SKM-1 treated with dmso at 0.1 percent for 144 hours (cell line): ENCODE data around the gene EIF4G2.

Experiments used
- DNase-seq: peaks from one replicate; lab custom pipeline; 2025; ENCODE audit not compliant: unreplicated experiment; lab: John Stamatoyannopoulos, UW

Gene EIF4G2

DNA sequence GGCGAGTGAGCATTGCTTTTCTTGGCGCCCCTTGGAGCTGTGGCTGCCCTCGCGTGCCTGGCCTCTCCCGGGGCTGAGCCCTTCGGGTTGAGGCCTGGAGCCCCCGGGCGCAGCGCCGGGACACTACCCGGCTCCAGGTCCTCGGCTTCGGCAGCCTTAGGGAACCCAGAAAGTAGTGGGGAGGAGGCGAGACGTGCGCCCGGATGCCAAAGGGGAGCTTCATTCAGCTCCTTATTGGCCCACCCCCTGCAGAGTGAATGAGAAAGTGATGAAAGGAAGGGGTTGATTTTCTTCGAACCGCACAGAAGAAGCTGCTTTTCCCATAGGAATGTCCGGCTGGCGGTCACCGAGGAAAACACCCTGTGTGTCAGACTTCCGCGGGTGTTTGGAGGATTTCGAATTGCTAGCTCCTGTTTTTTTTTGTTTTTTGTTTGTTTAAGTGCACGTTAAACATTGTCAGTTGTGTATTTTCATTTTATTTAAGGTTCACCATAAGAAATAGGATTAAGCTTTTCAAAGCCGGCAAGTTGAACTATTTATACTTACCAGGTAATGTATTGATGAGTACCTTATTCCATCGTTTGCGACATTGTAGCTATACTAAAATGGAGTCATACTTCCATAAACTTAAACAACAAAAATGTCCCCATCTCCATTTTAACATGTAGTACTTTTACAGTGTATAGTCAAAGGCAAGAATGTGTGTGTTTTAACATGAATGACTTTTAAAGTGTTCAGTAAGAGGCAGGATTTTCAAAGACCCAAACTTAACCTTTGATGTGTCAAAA is 841 bp upstream of the EIF4G2 start:
- peak; percentile 43 for DNase-seq

DNA sequence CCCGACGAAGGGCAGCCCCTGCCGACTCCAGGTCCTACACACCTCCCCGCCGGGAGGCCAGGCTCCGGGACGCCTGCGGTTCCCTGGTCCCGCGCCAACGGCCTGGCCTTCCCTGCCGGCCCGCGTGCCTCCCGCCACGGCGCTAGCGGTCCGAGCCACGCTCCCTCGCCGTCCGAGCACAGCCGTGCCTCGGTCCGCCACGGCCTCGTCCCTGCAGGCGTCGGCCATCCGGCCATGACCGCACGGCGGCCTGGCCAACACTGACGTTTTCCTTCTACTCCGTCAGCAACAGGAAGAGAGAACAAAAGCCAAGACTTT is 532 bp downstream of the EIF4G2 start:
- DNase-seq, result no peak

DNA sequence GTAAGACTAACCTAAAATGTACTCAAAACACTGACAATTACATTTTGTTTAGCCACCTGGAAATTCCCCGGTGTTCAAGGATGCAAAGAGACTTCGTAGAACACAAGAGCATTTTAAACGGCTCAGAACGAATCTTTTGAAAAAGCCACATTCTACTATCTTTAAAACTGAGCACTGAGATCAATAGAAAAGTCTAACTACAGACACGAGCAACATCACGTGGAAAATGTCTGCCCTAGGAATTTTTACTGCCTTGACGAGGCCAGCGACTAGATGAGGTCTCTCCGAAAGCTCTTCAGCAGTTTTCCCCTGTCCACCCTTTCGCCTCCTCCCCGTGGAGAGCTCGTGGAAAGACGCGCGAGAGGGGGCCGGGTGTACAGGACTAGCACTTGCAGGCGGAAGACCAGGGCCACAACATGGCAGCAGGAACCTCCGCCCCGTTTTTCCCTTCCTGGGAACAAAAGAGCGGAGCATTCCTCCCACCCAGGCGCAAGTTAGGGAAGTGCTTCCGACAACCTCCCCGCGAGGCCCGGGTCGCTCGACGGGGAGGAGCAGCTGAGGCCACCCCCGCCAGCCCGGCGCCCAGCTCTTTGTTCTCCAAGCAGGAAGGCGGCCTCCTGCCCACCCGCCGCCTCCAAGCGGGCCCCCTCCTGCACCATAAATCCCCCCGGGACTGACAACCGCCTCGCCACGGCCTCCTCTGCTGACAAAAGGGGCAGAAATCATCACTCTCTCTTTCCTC is 1.1 kb downstream of the EIF4G2 start:
- DNase-seq, result no peak

DNA sequence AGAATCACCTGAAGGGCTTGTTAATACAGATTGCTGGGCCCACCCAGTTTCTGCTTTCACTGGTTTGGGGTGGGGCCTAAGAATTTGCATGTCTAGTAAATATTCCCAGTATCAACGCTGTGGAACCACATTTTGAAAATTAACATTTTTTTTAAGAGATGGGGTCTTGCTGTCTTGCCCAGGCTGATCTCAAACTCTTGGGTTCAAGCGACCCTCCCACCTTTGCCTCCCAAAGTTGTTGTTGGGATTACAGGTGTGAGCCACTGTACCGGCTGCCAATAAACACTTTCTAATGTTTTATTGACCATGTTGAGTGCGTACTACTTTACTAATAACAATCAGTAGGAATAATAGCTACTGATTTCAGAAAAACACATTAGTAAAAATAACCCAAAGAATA is 2.5 kb downstream of the EIF4G2 start:
- DNase-seq, result no peak

DNA sequence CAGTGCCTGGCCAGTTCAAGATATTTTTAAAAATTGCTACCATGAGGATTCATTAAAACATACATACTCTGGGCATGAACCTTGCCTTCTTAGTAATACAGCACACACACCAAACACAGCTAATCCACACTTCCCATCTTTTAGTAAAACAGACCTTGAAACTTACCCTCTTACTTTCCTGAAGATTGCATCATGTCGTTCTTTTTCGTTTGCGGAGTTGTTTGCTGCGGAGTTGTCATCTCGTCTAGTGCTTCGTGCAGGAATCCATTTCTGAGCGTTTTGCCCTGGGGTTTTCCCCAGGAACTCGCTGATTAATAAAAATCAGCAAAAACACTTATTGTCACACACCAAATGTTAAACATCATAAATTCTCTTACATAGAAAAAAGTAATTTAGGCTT is 3.0 kb downstream of the EIF4G2 start:
- DNase-seq, result no peak

DNA sequence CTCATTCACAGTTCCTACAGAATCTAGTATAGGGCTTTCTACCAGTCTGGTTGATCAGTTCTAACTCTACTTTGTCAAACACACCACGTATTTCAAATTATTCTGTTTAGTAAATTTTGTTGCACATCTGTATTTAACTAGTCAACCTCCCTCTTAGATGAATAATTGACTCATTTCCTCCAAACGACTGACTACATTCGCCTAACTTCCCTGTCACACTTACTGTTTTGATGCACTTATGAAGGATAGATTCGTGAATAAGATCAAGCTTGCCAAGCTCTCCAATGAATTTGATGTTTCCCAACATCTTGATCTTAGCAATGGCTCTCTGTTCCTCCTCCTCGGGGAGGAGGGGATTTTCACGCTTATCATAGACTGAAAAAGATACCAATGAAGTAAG is 5.0 kb downstream of the EIF4G2 start:
- no peak for DNase-seq

DNA sequence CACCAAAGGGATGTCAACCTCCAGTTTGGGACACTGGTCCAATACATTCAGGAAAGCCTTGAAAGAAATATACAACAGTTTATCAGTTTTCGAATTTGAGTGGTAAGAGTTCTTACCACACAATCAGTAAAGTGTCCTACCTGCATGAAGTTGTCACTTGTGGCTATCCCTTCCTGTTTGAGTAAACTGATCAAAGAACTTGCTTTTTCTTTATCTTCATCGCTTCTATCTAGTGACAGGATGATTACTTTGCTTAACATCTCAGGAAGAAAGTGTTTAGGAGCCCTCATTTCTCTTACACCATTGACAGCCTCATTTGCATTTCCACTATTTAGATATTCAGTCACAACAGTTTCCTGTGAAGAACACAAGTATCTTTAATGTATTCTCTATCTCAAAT is 8.4 kb downstream of the EIF4G2 start:
- no peak for DNase-seq

DNA sequence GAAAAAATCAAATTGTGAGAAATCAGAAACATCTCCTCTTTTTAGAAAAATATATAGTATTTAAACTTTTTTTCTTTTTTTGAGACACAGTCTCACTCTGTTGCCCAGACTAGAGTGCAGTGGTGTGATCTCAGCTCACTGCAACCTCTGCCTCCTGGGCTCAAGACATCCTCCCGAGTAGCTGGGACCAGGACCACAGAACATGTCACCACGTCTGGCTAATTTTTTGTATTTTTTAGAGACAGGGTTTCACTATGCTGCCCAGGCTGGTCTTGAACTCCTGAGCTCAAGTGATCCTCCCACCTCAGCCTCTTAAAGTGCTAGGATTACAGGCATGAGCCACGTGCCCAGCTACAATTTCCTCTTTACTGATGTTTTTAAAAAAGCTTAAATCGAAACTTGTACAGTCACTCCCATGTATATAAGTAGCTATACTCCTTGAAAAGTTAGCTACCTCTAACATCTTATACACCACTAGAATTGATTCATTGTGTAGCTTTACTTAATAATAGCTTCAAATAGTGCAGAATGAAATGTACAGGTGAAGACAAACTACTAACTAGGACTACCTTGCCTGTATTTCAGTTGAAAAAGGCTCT is 10.3 kb downstream of the EIF4G2 start:
- no peak for DNase-seq

DNA sequence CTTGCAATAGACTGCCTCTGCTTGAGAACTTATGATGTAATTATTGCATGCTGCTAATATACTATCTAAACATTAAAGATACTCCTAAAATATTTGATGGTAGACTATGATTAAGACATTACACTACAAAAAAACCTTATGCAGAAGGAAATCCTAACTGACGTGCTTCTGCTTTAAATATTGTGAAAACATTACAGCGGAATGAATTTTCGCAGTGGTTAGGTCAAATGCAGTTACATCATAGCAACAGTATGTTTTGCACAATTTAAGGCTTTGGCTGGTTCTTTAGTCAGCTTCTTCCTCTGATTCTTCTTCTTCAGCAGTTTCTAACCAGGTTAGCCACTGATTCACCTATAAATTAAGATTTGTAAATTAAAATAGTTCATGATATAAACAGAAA is 11.2 kb downstream of the EIF4G2 start:
- DNase-seq, result peak; percentile 59

DNA sequence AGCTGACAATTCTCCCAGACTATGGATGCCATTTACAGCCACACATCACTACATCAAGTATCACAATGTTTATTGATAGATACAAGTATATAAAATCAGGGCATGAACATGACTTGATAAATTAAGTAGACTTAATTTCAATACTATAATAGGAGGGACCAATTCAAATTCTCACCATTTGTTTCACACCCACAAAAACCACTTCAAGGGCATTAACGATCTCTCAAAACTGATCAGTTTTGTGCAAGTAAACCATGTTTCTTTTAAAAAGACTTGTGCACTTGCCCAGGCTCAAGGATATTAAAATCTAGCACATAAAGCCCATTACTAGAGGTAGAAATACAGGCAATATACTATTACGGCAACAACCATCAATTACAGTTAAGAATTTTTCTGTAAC is 11.7 kb downstream of the EIF4G2 start:
- DNase-seq, result no peak

DNA sequence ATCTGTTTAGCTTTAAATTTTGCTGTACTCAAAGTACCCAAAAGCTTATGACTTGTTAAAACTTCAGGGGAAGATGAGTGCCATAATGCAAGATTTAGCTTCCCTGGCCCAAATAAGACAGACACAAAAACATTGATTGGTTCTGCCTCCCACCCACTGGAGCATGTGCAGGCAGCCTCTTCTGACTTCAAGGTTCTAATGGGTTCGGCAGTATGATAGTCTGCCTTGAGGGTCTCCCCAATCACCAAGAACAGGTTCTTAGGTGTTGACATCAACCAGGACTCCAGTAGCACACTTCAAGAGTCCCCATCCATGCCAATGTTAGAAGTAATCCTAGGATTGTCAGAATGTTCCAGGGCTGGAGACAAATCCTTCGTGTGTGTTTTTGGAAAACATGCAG is 12.5 kb downstream of the EIF4G2 start:
- DNase-seq, result no peak

DNA sequence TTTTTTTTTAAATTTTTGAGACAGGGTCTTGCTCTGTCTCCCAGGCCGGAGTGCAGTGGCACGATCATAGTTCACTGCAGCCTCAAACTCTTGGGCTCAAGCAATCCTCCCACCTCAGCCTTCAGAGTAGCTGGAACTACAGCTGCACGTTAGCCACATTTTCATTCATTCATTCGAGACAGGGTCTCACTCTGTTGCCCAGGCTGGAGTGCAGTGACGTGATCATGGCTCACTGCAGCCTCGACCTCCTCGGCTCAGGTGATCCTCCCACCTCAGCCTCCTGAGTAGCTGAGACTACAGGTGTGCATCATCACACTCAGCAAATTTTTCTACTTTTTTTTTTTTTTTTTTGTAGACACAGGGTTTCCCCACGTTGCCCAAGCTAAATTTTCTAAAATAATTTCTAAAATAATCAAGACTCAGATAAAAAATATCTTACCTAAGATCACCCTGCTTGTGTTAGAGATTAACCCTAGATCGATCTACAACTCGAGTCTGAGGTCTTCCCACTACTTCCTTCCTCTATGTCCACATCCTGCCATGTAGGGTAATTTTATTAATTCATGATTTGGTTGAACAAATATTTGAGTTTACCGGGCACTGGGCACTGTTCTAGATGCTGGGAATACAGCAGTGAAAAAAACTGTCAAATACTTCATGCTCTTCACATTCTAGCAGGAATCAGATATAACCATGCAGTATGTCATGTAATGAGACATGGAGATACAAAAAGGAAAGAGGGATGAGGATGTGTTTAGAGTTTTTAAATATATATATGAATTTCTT is 15.1 kb downstream of the EIF4G2 start:
- DNase-seq, result no peak

DNA sequence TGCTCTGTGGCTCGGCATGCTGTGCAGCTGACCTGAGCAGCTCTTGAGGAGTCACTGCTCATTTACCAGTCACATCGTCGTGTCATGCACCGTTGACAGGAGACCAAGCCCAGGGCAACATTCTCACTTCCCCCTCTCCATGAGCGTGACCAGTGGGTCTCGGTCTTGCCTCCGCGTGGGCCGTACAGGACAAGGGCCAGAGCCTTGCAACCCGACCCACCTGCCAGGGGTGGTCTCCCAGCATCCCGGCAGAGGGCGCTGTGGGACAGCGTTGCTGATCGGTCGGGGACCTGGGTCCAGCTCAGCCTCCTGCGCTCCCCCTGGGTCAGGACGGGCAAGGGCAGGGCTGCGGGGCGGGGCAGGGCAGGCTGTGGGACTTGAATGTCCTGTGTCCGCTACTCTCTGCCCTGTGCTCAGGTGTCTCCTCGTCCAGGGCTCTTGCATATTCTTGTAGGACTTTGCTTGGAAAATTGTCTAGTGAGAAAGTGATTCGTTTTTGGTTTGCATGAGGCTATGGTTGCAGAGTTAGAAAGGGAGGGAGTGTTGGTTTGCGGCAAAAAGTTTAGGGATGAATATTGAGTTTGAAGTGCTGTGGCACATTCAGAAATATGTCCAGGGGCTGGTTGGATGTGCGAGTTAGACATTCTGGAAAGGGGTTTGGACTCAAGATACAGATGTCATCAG is 16.2 kb downstream of the EIF4G2 start:
- peak; percentile 72 for DNase-seq

DNA sequence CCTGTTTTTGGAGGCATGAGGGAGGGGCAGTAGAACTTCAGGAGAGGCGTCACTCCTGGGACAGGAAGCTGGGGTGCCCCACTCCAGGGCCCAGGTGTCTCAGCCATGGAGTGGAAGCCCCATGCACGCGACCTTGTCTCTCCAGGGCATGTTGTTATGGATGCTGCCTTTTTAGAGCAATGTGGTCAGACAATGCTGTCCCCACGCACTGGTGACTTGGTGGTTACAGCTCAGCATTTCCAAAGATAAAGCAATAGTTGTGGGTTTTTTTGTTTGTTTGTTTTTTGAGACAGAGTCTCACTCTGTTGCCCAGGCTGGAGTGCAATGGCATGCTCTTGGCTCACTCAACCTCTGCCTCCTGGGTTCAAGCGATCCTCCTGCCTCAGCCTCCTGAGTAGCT is 22.3 kb downstream of the EIF4G2 start:
- no peak for DNase-seq

DNA sequence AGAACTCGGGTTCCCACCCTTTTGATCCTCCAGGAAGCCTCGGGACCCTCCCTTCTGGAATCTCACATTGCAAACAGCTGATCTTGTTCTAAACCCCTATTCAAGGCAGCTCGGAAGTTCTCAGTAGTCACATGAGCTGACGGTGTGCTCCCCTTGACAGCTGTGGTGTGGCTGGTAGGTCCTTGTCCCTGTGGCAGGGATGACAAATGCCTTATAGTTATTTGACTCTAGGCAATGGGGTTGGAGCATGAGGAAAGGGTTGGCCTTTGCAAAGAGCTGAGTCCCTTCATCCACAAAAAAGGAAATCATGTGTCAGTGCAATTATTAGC is 23.6 kb downstream of the EIF4G2 start:
- no peak for DNase-seq

DNA sequence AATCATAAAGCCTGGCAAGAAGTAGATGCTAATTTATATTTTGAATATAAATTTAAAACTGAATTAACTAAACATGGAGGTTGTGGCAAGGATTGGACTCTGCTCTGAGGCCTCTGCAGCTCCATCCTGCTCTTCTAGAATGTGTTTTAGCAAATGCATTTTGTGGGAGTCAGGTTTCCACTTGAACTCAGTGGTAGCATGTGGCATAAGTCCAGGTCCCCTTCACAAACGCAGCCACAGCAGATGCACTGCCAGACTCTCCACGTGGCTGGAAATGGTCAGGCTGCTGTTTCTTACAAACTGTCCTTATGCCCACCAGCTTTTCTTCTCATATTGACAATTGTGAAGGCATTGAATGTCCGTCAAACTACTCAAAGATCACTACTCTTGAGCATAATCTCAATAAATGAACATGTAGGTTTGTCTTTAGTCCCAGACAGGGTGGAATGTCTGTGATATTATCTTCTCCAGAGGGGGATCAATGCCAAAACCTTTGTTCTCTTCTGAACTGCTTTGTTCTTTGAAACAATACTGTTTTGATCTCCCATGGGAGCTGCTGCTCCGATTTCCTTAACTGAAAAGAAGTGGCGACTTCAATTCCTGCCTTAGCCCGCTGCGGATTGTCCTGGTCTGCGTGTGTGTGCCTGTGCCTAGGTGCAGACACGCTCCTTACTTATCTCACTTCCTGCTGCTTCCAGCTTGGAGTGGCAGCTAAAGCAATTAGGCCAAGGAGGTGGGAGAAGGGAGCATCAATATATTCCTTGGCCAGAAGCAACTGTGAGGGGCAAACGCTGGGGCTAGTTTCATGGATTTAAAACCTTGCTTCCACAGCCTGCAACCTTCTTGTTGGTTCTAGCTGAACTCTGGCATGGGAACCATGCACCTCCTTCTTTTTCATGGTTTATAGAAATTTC is 24.2 kb downstream of the EIF4G2 start:
- DNase-seq, result no peak

DNA sequence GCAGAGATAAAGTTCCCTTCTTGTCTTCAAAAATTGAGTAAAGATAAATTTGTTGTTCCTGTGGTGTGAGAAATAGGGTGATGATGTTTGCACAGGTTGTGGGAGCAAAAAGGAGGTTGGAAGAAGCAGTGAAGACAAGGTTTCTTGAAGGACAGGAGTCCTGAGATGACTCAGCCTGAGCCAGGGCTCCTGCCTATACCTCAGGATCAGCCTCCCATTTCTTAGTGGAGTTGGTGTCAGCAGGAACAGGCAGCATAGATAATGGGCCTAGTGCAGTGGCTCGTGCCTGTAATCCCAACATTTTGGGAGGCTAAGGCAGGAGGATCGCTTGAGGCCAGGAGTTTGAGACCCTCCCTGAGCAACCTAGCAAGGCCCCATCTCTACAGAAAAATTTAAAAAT is 28.7 kb downstream of the EIF4G2 start:
- DNase-seq, result no peak

DNA sequence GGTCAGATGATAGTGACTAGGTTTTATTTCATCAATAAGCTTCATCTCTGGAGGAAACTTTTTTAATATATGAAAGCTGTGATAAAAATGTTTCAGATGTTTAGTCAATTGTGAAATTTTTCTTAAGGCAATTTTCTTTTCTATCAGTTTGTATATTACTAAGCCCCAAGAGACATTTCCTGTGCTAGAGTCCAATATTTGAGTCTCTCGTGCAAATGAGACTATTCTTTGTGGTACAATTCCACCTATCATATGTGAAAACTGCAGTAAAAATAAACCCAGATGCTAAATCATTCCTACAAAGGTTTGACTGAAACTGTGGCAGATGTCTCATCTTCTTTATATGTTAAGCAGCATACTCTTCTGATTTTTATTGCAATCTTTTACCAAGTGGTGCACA is 29.6 kb downstream of the EIF4G2 start:
- no peak for DNase-seq

DNA sequence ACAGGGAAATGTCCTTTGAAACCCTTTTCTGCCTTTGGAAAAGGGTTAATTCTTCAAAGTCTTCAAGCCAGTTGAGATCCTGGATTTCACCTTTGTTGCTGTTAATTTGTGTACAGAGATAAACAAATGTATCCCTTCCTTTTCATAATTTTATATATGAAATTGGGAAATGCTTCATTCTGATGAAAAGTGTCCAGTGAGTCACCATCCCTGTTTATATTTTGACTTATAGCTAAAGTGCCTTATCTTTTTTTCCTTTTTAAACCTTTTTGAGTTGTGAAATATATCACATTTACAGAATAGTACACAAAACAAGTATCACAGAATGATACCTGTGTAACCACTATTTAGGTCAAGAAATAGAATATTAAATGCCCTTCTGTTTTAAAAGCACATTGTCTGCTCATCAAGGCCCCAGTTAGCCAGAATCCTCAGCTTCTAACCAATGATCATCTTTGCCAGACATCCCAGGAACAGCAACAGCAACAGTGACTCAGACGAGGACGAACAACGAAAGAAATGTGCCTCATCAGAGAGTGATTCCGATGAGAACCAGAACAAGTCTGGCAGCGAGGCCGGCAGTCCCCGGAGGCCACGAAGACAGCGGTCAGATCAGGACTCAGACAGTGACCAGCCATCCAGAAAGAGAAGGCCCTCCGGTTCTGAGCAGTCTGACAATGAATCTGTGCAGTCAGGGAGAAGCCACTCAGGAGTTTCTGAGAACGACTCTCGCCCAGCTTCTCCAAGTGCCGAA is 30.3 kb downstream of the EIF4G2 start:
- no peak for DNase-seq
